Measurements from ENCODE around the gene PDZD7. TPM values are rescaled to one million over a fixed set of nuclear protein-coding genes. Genes with fewer than 3 reads are reported as not detected.

Gene PDZD7
- total RNA-seq, 1 donor from 2014 or later, result not detected

DNA sequence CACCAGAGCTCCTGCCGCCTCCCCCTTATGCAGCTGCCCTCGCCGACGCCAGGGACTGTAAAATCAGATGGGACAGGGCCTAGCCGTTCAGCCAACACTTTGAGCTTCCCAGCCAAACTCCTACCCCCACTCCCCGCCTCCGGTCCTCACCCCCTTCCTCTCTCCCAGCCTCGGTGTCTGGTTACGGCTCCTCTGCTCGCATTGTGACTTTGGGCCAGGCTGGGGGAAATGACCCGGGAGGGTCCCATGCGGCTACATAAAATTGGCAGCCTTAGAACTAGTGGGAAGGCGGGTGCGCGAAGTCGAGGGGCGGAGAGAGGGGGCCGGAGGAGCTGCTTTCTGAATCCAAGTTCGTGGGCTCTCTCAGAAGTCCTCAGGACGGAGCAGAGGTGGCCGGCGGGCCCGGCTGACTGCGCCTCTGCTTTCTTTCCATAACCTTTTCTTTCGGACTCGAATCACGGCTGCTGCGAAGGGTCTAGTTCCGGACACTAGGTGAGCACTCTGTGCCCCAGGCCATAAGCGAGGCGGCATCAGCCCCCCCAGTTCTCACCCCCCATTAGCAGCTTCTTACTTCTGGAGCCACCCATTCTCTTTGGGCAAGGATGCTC is 30.8 kb upstream of the PDZD7 start, which contains the start of gene KAZALD1:
Gene KAZALD1 (plus strand): TSS at position 366 of the 608 bp plus-strand sequence. CDS start 604 bp downstream, outside the sequence.
- peak within 1 kb of the TSS; percentile 96 for H3K4me3 Mint-ChIP-seq
- peaks cover 32% of the 10 kb centered on the region for H3K4me1 ChIP-seq
- H3K27ac Mint-ChIP-seq, result peak within 1 kb of the TSS; percentile 96
- peak within 1 kb of the TSS; percentile 97 for H2AFZ ChIP-seq (replicated peaks)
- no peaks in the 10 kb centered on the region for H3K9me3 Mint-ChIP-seq
- H3K4me2 ChIP-seq, result peak within 1 kb of the TSS; percentile 88
- H3K36me3 Mint-ChIP-seq, result no peaks in the 10 kb centered on the region
- H3K79me2 ChIP-seq (ENCODE audit: low read depth), result peaks cover 23% of the 10 kb centered on the region
- H3K9me3 ChIP-seq (ENCODE audit: low read depth), result no peaks in the 10 kb centered on the region
- H3K9ac ChIP-seq, result peak within 1 kb of the TSS; percentile 69
- TF ChIP-seq EZH2 (IDR thresholded peaks at IDR 0.05) (peak; percentile 2), EZH2phosphoT487 (IDR thresholded peaks at IDR 0.05) (peak; percentile 39)
- TF ChIP-seq, protein P1, sequence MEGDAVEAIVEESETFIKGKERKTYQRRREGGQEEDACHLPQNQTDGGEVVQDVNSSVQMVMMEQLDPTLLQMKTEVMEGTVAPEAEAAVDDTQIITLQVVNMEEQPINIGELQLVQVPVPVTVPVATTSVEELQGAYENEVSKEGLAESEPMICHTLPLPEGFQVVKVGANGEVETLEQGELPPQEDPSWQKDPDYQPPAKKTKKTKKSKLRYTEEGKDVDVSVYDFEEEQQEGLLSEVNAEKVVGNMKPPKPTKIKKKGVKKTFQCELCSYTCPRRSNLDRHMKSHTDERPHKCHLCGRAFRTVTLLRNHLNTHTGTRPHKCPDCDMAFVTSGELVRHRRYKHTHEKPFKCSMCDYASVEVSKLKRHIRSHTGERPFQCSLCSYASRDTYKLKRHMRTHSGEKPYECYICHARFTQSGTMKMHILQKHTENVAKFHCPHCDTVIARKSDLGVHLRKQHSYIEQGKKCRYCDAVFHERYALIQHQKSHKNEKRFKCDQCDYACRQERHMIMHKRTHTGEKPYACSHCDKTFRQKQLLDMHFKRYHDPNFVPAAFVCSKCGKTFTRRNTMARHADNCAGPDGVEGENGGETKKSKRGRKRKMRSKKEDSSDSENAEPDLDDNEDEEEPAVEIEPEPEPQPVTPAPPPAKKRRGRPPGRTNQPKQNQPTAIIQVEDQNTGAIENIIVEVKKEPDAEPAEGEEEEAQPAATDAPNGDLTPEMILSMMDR (IDR thresholded peaks at IDR 0.05), result no peak
- DNase-seq (ENCODE audit: low spot score), result peak; percentile 86
- peaks cover 36% of the 10 kb centered on the region for H3F3A ChIP-seq (ENCODE audit: low read depth)
- peak within 1 kb of the TSS; percentile 47 for H3K27ac ChIP-seq
- peaks cover 56% of the 10 kb centered on the region for H4K20me1 ChIP-seq (ENCODE audit: low read depth)
- peaks cover 57% of the 10 kb centered on the region for H3K27me3 ChIP-seq
- H3K4me3 ChIP-seq, result peak within 1 kb of the TSS; percentile 85
- peaks cover 56% of the 10 kb centered on the region for H3K4me1 Mint-ChIP-seq
- H3K27me3 Mint-ChIP-seq (ENCODE audit: insufficient read depth, low read depth), result peaks cover 32% of the 10 kb centered on the region
- no peaks in the 10 kb centered on the region for H3K36me3 ChIP-seq

DNA sequence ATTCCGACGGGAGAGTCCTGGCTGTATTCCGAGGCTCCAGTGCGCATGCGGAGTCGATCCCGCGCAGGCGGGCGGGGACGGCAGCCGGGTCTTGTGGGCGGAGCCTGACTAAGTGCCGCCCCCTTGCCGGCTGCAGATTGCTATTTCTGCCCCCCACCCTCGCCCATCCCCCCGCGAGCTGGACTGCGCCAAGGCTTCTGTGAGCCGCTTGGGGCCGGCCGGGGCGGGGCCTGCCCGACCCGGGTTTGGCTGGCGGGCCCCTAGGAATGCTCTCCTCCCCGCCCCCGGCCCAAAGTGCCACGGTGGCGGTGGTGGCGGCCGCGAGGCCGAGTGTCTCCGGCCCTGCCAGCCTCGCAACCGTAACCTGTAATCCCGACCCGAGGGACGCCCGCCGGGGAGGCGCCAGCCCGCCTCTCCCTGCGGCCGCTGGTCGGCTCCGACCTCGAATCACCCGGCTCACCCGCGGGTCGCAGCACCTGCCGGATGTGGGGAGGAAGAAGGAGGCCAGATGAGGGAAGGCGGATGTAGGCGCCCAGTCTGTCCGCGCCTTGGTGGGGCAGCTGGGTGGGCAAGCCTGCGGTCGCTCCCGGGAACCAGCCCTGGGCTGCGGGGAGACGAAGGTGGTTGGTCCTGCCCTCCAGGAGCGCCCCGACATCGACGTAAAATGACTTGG is 30.2 kb upstream of the PDZD7 start:
- H3K4me2 ChIP-seq, result peak overlapping the region; percentile 88
- H3K27me3 ChIP-seq, result peaks cover 50% of the 10 kb centered on the region
- peaks cover 62% of the 10 kb centered on the region for H4K20me1 ChIP-seq (ENCODE audit: low read depth)
- peak; percentile 98 for DNase-seq (ENCODE audit: low spot score)
- H3K36me3 ChIP-seq, result no peaks in the 10 kb centered on the region
- Mint-ChIP-seq H3K36me3 (no peaks in the 10 kb centered on the region), H3K27ac (peak overlapping the region; percentile 96), H3K9me3 (no peaks in the 10 kb centered on the region), H3K4me3 (peak overlapping the region; percentile 96), H3K27me3 (ENCODE audit: insufficient read depth, low read depth) (peaks cover 29% of the 10 kb centered on the region), H3K4me1 (peaks cover 54% of the 10 kb centered on the region)
- H3F3A ChIP-seq (ENCODE audit: low read depth), result peaks cover 36% of the 10 kb centered on the region
- H3K9me3 ChIP-seq (ENCODE audit: low read depth), result no peaks in the 10 kb centered on the region
- H2AFZ ChIP-seq (replicated peaks), result peak overlapping the region; percentile 97
- H3K4me1 ChIP-seq, result peaks cover 28% of the 10 kb centered on the region
- H3K4me3 ChIP-seq, result peak overlapping the region; percentile 85
- H3K27ac ChIP-seq, result peak overlapping the region; percentile 47
- H3K9ac ChIP-seq, result peak overlapping the region; percentile 69
- TF ChIP-seq EZH2phosphoT487 (IDR thresholded peaks at IDR 0.05), result peak; percentile 56
- TF ChIP-seq, protein P1 (IDR thresholded peaks at IDR 0.05), result no peak
- TF ChIP-seq EZH2 (IDR thresholded peaks at IDR 0.05), result peak; percentile 57
- peaks cover 23% of the 10 kb centered on the region for H3K79me2 ChIP-seq (ENCODE audit: low read depth)

DNA sequence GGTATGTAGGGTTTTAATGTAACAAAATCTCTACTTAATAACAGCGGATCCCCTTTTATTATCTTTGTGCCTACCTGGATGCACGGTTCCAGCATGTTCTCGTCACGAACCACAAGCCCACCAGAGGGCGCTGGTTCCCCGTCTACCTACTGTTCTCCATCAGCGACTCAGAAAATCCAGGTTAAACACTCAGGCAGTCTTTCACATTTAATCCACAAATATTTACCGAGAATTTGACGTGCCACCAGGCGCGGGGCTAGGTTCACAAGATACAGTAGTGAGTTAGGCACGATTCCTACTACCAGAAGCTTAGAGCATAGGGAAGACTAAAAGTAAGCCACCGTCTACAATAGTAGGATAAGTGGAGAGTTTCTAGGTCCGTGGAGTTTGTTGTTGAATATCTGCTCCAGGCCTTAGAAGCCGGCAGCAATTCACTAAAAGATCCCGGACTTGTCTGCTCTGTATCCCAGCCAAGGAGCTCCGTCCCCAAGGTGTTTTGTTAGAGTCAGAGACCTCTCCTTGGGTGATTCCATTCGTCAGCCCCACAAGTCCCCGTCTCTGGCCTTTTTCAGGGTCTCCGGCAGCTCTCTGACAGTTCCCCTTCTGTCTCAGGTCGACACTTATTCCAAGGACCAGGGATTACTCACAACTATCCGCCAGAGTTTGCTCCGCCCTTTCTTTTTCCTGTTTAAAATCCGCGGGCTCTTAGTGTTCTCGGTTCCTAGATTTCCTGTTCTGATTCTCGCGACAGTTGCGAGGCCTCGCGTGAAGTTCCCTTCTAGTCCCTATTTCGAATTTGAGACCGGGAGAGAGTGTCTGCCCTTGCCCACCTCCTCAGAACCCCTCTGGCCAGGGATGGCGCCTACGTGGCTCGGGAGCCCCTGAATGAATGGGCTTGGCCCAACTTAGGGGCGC is 29.4 kb upstream of the PDZD7 start:
- peak; percentile 95 for DNase-seq (ENCODE audit: low spot score)
- no peaks in the 10 kb centered on the region for H3K9me3 Mint-ChIP-seq
- H3K4me3 Mint-ChIP-seq, result peak overlapping the region; percentile 96
- Histone ChIP-seq H3F3A (ENCODE audit: low read depth) (peaks cover 36% of the 10 kb centered on the region), H3K4me3 (peak overlapping the region; percentile 85), H3K4me1 (peaks cover 28% of the 10 kb centered on the region), H3K9me3 (ENCODE audit: low read depth) (no peaks in the 10 kb centered on the region), H4K20me1 (ENCODE audit: low read depth) (peaks cover 64% of the 10 kb centered on the region), H3K79me2 (ENCODE audit: low read depth) (peaks cover 23% of the 10 kb centered on the region), H3K36me3 (no peaks in the 10 kb centered on the region), H3K27ac (no peak overlapping the region), H3K27me3 (peaks cover 43% of the 10 kb centered on the region), H2AFZ (replicated peaks) (peak overlapping the region; percentile 97), H3K9ac (peak overlapping the region; percentile 69), H3K4me2 (peak overlapping the region; percentile 88)
- peaks cover 46% of the 10 kb centered on the region for H3K4me1 Mint-ChIP-seq
- peaks cover 21% of the 10 kb centered on the region for H3K27me3 Mint-ChIP-seq (ENCODE audit: insufficient read depth, low read depth)
- peaks cover 1% of the 10 kb centered on the region for H3K36me3 Mint-ChIP-seq
- H3K27ac Mint-ChIP-seq, result peak overlapping the region; percentile 96
- TF ChIP-seq, protein P1 (IDR thresholded peaks at IDR 0.05), result peak; percentile 97
- no peak for TF ChIP-seq EZH2phosphoT487 (IDR thresholded peaks at IDR 0.05)
